NCI-H2196 treated with DMSO at 0.1 percent for 48 hours (cell line): ENCODE measurements around the gene MIP.
"Not testable (repeated sequence)": the region's sequence is repeated elsewhere in the genome, so short reads cannot be mapped to it uniquely, and the experiment has no call there.

Experiments
- DNase-seq: peaks from one replicate; lab custom pipeline; 2025; ENCODE audit not compliant: unreplicated experiment; lab: John Stamatoyannopoulos, UW

MIP gene

DNA sequence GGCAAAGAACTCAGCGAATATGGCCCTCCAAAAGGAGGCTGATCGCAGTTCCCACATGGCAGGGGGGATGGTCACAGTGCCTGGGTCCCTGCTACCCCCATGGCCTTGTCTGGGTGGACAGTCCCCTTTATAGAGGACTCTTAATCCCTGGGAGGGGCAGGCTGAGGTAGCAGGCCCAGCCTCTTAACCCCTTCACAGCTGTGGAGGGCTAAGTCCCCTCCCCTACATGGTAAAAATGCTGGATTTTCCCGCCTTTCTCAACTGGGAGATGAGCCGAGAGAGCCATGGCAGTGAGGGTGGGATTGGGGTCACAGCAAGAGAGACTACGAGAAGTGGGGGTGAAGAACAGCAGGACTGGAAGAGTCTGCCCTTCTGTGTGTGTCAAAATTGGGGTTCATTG, at the start of gene MIP:
Gene MIP (minus strand): TSS at position 101 of the 400 bp plus-strand sequence. CDS start 44 bp downstream, at position 57.
- DNase-seq, result no peak

DNA sequence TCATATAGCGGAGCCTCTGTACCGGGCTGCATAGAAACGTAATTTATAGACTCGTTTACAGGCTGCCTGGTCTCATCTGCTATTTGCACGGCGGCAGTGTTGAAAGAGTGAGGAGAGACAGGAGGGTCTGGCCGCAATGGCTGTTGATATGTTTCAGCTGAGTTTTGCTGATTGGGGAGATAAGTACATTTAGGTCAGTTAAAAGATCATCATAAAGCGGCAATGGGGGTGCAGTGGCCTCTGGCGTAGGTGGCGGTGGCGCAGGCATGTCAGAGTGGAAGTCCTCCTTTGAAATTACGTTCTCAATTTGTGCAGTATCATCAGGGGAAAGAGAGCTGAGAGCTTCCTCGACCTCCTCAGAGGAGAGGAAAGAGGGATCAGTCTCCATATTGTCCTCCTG, 45.4 kb upstream of the MIP start:
- not testable (repeated sequence) for DNase-seq

DNA sequence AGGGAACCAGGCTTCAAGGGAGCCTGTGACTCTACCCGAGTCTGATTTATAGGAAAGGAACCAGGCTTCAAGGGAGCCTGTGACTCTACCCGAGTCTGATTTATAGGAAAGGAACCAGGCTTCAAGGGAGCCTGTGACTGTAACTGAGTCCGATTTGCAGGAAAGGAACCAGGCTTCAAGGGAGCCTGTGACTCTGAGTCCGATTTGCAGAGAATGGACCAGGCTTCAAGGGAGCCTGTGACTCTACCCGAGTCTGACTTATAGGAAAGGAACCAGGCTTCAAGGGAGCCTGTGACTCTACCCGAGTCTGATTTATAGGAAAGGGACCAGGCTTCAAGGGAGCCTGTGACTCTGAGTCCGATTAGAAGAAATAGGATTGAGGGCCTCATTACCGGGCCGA, 45.0 kb upstream of the MIP start:
- not testable (repeated sequence) for DNase-seq

DNA sequence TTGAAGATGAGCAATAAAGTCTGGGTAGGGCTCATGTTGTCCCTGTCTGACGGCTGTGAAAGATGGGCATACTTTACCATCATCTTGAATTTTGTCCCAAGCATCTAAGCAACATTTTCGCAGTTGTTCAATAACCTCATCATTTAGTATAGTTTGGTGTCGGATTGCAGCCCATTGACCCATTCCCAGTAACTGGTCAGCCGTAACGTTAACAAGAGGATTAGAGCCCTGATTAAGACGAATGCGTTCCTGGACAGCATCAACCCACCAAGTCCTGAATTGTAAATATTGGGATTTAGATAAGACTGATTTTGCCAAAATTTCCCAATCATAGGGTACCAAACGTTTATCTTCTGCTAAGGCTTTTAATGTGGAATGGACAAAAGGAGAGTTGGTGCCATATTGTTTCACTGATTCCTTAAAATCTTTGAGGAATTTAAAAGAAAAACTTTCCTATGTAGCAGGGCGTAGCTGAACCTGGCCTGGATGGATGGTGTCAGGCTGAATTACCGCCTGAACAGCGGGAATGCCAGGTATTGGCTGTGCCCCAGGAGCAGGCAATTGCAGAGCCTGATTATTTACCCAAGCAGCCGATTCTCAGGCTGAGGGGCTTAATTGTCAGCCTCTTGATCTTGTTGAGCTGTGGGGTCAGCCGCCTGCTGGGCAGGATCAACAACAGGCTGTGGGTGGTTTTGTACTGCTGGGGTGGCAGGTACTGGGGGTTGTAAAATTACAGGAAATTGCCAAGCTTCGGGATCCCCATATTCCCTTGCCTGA, 43.9 kb upstream of the MIP start:
- not testable (repeated sequence) for DNase-seq

DNA sequence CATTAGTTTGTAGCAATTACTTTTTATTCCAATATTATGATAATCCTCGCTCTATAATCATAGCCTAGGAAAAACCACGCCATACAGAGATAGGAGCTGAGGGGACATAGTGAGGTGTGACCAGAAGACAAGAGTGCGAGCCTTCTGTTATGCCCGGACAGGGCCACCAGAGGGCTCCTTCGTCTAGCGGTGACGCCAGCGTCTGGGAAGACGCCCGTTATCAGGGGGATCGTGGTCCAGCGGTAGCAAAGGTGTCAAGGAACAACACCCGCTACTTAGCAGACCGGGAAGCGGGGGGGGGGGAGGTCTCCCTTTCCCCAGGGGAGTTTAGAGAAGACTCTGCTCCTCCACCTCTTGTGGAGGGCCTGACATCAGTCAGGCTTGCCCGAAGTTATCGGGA, 42.2 kb upstream of the MIP start:
- not testable (repeated sequence) for DNase-seq

DNA sequence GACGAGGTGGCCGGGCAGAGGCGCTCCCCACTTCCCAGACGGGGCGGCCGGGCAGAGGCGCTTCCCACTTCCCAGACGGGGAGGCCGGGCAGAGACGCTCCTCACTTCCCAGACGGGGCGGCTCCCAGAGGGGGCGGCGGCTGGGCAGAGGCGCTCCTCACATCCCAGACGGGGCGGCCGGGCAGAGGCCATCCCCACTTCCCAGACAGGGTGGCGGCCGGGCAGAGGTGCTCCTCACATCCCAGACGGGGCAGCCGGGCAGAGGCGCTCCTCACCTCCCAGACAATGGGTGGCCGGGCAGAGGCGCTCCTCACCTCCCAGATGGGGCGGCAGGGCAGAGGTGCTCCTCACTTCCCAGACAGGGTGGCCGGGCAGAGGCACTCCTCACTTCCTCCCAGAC, 40.0 kb upstream of the MIP start:
- not testable (repeated sequence) for DNase-seq

DNA sequence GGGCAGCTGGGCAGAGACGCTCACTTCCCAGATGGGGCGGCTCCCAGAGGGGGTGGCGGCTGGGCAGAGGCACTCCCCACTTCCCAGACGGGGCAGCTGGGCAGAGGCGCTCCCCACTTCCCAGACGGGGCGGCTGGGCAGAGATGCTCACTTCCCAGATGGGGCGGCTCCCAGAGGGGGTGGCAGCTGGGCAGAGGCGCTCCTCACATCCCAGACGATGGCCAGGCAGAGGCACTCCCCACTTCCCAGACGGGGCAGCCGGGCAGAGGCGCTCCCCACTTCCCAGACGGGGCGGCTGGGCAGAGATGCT, 39.6 kb upstream of the MIP start:
- not testable (repeated sequence) for DNase-seq

DNA sequence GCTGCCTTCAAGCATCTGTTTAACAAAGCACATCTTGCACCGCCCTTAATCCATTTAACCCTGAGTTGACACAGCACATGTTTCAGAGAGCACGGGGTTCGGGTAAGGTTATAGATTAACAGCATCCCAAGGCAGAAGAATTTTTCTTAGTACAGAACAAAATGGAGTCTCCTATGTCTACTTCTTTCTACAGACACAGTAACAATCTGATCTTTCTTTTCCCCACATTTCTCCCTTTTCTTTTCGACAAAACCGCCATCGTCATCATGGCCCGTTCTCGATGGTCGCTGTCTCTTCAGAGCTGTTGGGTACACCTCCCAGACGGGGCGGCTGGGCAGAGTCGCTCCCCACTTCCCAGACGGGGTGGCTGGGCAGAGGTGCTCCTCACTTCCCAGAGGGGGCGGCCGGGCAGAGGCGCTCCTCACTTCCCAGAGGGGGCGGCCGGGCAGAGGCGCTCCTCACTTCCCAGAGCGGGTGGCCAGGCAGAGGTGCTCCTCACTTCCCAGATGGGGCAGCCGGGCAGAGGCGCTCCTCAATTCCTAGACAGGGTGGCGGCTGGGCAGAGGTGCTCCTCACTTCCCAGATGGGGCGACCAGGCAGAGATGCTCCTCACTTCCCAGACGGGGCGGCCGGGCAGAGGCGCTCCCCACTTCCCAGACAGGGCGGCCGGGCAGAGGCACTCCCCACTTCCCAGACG, 39.1 kb upstream of the MIP start:
- not testable (repeated sequence) for DNase-seq

DNA sequence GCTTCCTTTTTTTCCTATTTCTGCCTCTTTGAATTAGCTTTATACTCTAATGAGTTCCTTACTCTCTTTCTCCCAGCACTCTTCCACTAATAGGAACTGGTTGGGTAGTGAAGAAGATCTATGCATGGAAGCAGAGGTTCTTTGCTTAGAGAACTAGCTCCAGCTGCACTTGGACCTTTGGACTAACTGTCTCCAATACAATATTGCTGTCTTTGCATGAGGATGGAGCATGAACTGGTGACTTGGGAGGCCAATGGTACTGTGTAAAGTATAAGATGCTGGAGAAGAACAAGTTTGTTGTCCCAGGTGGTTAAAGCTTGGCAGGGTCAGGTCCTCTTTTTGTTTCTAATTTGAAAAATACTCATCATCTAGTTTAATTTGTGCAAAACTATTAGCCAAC, 35.9 kb upstream of the MIP start:
- DNase-seq, result no peak

DNA sequence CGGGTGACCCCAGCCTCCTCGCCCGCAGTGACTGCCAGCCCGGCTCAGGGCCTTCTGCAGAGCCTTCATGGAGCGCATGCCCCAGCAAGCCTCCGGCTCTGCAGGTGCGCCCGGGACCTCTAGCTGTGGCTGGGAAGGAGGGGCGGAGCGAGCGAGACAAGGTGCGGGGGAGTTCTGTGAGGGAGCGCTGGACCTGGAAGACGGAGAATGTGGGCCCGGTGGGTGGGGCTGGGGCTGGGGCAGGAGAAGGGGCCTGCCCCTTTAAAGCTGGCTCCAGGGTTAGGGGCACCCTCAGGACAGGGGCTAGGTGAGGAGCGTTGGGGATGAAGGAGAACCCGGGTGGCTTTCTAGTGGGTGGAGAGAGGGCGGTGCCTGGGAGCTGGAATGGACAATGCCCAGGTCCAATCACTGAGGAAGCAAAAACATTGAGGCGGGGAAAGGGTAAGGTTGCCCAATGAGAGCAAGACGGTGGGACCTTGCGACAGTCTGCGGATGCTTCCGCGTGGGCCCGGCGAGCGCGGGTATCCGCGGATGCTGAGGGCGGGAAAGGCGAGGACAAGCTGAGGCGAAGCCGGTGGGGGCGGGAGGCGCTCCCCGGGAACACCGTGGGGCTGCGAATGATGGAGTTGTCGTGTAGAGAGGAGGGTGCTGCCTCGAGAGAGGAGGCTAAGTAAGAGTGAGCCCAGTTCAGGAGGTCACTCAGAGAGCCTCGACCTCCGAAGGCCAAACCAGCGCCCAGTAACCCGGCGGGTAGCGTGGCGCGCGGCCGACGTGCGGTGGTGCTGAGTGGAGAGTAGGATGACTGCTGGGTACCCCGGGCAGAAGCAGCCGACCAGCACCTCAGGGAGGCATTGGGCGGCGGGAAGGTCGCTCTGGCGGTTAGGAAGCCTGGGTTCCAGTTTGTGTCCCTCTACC, 33.8 kb upstream of the MIP start, which contains the start of gene GLS2:
Gene GLS2 (minus strand): TSS at position 121 of the 915 bp plus-strand sequence. CDS start 43 bp downstream, at position 78.
- DNase-seq, result peak; percentile 90

DNA sequence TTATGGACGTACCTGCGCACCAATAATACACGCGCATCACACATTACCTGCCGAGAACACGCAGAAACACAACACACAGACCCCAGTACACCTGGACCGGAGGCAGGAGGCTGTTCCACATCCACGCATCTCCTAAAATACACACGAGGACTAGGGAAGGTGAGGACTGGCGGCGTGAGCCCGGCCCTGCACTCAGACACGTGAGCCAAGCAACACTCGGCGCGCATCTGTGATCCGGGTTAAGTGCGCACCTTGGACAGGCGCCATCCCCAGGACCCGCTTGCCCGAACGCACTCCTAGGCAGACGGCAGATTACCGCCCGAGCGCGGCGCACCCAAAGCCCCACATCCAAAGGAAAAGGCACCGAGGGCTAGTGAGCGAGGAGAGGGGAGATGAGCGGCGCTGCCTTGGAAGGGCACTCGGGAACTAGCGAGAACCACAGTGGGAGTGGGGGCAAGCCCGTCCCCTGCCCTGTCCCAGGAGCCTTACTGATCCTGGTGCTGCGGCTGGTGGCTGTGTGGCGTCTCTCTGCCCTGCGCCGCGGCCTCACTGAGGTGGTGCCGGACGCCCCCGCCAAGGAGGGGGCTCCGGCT, 33.1 kb upstream of the MIP start:
- peak; percentile 27 for DNase-seq

DNA sequence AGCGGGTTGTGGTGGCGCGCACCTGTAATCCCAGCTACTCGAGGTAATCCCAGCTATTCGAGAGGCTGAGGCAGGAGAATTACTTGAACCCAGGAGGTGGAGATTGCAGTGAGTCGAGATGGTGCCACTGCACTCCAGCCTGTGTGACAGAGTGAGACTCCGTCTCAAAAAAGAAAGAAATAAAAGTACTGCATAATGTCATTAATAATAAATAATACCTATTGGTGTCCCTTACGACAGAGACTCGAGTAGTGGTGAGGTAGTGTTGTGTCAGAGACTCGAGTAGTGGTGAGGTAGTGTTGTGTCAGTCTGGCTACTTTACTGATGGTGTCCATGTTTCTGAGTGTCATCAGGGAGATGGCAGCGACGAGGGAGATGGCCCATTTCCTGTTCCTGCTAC, 32.2 kb upstream of the MIP start:
- DNase-seq, result no peak

DNA sequence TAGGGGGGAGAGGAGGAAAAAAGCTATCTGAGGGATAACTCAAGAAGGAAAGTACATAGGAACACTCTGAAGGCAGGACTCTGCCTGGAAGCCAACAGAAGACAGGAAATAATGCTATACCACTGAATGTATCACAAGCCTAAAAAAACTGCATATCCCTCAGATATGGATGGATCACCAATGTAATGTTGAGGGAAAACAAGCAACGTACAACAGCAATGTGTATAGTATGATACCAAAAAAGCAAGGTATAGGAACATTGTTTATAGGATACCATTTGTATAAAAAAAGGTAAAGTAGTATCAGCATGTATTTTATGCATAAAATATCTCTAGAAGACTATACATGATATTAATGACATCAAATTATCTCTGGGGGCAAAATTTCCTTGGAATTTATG, 30.1 kb upstream of the MIP start:
- no peak for DNase-seq

DNA sequence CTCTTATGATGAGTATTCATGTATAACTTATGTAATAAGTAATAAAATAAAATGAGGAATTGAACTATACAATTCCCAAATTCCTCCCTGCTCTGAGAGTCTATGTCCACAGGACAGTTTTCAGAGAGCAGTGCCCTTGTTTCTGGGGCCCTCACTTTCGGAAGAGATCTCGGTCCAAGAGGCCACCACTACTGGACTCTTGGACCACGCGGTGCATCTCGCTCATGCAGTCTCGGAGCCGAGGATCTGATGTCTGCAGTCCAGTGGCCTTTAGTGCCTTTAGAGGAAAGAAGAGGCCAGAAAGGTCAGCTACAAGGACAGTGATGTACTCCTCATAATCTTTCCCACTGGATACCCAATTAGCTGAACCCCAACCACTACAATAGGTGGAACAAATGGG, 25.2 kb upstream of the MIP start:
- DNase-seq, result no peak

DNA sequence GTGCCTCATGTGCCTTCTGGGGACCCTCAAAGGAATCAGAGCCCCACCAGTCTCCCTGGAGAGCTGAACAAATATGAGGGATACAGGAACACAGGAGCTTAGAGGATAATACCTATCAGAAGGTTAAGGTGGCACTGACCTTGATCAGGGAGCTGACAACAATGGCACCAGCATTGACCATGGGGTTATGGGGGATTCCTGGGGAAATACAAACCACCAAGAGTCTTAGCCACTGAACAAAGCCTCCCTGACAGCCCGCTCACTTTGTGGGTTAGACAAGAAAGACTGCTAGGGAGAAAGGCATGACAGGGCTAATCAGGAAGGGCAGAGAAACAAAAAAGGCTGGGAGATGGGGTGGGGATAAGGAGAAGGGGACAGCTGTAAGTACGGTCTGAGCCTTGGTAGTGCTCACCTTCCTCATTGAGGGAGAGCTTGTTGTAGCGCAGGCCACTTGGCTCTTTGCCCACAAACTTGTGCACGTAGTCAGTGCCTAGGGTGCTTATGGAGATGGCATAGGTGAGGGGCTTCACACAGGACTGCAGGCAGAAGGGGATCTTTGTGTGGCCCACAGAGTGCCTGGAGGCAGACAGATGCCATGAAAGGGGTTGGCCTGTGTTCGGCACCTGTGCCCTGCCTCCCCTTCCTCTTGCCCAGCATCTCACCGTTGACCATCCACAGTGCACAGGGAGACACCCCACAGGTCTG, 23.2 kb upstream of the MIP start:
- DNase-seq, result no peak

DNA sequence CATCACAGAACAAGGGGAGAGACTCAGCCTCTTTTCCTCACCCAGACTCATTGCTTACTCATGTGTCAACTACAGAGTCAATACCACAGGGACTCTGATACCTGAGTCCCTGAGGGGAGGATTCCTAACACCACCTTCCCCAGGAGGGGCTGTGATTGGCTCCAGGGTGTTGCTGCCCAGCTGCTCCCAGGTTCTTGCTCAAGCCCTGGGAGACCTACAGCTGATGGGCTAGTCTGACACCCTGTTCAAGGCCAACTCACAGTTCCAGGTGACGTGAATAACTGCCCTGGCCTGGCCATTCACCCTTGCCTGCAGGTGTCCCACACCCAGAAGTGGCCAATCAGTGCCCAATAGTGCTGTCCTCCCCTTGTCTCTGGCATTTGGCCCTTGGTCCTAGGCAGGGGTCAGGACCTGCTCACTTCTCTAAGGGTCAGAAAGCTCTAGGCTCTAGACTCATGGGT, 22.5 kb upstream of the MIP start:
- DNase-seq, result no peak

DNA sequence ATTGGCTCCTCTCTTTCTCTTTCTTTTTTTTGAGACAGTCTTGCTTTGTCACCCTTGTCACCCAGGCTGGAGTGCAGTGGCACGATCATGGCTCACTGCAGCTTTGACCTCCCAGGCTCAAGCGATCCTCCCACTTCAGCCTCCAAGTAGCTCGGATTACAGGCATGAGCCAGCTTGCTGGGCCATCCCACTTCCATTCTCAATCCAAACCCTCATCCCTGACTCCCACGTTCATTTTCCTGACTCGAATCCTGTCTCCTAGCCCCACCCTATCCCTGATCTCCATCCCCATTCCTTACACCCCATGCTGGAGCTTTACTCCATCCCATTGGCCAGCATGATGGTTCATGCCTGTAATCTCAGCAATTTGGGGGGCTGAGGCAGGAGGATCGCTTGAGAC, 21.7 kb upstream of the MIP start:
- DNase-seq, result no peak

DNA sequence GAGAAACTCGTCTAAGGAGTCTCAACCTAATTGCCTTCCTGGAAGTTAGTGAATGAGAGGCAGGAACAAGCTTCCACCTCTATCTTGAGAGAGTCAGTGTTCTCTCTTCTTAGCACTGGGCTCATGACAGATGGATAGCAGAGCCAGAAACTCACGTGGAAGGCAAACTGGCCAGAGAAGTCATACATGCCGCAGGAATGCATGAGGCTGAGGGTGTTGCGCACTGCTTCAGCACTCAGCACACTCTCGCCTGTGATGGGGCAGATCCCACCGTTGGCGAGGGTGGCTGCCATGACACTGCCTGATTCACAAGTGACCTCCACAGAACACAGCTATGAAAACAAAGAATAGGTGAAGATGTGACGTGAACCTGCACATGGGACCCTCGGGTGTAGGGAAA, 19.9 kb upstream of the MIP start:
- DNase-seq, result no peak

DNA sequence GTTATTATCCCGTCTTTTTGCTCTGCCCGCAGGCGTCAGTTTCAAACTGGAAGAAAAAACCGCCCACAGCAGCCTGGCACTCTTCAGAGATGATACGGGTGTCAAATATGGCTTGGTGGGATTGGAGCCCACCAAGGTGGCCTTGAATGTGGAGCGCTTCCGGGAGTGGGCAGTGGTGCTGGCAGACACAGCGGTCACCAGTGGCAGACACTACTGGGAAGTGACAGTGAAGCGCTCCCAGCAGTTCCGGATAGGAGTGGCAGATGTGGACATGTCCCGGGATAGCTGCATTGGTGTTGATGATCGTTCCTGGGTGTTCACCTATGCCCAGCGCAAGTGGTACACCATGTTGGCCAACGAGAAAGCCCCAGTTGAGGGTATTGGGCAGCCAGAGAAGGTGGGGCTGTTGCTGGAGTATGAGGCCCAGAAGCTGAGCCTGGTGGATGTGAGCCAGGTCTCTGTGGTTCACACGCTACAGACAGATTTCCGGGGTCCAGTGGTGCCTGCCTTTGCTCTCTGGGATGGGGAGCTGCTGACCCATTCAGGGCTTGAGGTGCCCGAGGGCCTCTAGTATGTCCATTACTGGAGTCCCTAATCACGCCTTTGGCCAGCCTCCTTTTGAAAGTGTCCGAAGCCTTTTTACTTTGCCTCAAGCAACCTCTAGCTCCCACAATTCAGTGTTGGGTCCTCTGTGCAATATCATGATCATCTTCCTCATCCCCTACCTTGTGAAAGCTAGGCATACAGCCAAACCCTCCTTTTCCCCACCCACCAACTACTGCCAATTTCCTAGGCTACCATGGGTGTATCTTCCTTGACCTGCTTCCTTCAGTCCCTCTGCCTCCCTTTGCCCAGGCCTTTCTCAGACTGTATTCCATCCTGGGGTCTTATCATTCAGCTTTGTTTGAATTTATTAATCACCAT, 14.8 kb upstream of the MIP start:
- no peak for DNase-seq
